ENCODE data around the gene REPIN1. TPM values are rescaled to one million over a fixed set of nuclear protein-coding genes. Genes with fewer than 3 reads are reported as not detected.
A peak's percentile ranks its signal among the peaks of the same experiment; 100 is the strongest.

The REPIN1 gene
- total RNA-seq, 4 donors from 2014 or later = 9.7 to 80.8 (median 37.9) TPM

GRCh38 chr7:150375662-150376521 is 7.3 kb downstream of the REPIN1 start:
- Histone ChIP-seq H3K27ac (no peak overlapping the region), H3K27me3 (no peaks in the 10 kb centered on the region), H3K4me3 (no peak overlapping the region), H3K4me1 (no peaks in the 10 kb centered on the region), H3K9me3 (no peaks in the 10 kb centered on the region), H3K36me3 (no peaks in the 10 kb centered on the region)
- DNase-seq = no peak
- TF ChIP-seq POLR2A (IDR thresholded peaks at IDR 0.05) (no peak), CTCF (IDR thresholded peaks at IDR 0.05) (no peak)
- intact Hi-C loops (cut with DNase I; ENCODE audit: low total_unique reads) = no loop called here

GRCh38 chr7:150376560-150376959 is 7.9 kb downstream of the REPIN1 start:
- Histone ChIP-seq H3K4me1 (no peaks in the 10 kb centered on the region), H3K36me3 (no peaks in the 10 kb centered on the region), H3K27me3 (no peaks in the 10 kb centered on the region), H3K9me3 (no peaks in the 10 kb centered on the region), H3K27ac (no peak overlapping the region), H3K4me3 (no peak overlapping the region)
- no peak for TF ChIP-seq CTCF (IDR thresholded peaks at IDR 0.05)
- no peak for TF ChIP-seq POLR2A (IDR thresholded peaks at IDR 0.05)
- DNase-seq = no peak
- intact Hi-C loops (cut with DNase I; ENCODE audit: low total_unique reads) = no loop called here

GRCh38 chr7:150377196-150377595 is 8.6 kb downstream of the REPIN1 start:
- Histone ChIP-seq H3K4me1 (no peaks in the 10 kb centered on the region), H3K27me3 (no peaks in the 10 kb centered on the region), H3K36me3 (no peaks in the 10 kb centered on the region), H3K4me3 (no peak overlapping the region), H3K27ac (no peak overlapping the region), H3K9me3 (no peaks in the 10 kb centered on the region)
- intact Hi-C loops (cut with DNase I; ENCODE audit: low total_unique reads) = no loop called here
- no peak for TF ChIP-seq CTCF (IDR thresholded peaks at IDR 0.05)
- DNase-seq = no peak

- TF ChIP-seq POLR2A (IDR thresholded peaks at IDR 0.05) = no peak
- Histone ChIP-seq H3K4me3 (no peak overlapping the region), H3K4me1 (no peaks in the 10 kb centered on the region), H3K27ac (peak overlapping the region in 1 of 2 donors; percentile 86), H3K27me3 (no peaks in the 10 kb centered on the region), H3K36me3 (no peaks in the 10 kb centered on the region), H3K9me3 (no peaks in the 10 kb centered on the region)
- DNase-seq = no peak
- intact Hi-C loops (cut with DNase I; ENCODE audit: low total_unique reads) = no loop called here
Observed at GRCh38 chr7:150377635-150378034, 9.0 kb downstream of the REPIN1 start.

GRCh38 chr7:150378115-150378852 is 9.7 kb downstream of the REPIN1 start:
- intact Hi-C loops (cut with DNase I; ENCODE audit: low total_unique reads) = no loop called here
- no peaks in the 10 kb centered on the region for H3K4me1 ChIP-seq

More at GRCh38 chr7:150378115-150378852, 9.7 kb downstream of the REPIN1 start:
- H3K36me3 ChIP-seq = no peaks in the 10 kb centered on the region
- DNase-seq = peak; percentile 56 to 67
- peak overlapping the region; percentile 86 to 89 for H3K27ac ChIP-seq
- TF ChIP-seq POLR2A (IDR thresholded peaks at IDR 0.05) (no peak), CTCF (IDR thresholded peaks at IDR 0.05) (peak in 2 of 4 experiments; percentile 18)
- H3K9me3 ChIP-seq = no peaks in the 10 kb centered on the region
- H3K27me3 ChIP-seq = no peaks in the 10 kb centered on the region
- peak overlapping the region; percentile 68 to 91 for H3K4me3 ChIP-seq
